HG03565 (cell line): ENCODE results near the gene P3H2.
"Not testable (repeated sequence)": the region's sequence is repeated elsewhere in the genome, so short reads cannot be mapped to it uniquely, and the experiment has no call there.

Experiments
- ATAC-seq: cut with Tn5 transposase; IDR thresholded peaks from one replicate; pipeline ENCODE4 v1.9.1; 2021; ENCODE audit warnings: mild to moderate bottlenecking, moderate library complexity; ENCODE audit not compliant: unreplicated experiment

P3H2 gene

GRCh38 chr3:190120269-190121060, at the start of gene P3H2:
P3H2 (minus strand) TSS chr3:190120897; CDS start chr3:190120731, 166 bp downstream.
- ATAC-seq: peak; percentile 63

- ATAC-seq: peak; percentile 72
These were observed 49.2 kb upstream of the P3H2 start for GRCh38 chr3:190169877-190170276.

DNA sequence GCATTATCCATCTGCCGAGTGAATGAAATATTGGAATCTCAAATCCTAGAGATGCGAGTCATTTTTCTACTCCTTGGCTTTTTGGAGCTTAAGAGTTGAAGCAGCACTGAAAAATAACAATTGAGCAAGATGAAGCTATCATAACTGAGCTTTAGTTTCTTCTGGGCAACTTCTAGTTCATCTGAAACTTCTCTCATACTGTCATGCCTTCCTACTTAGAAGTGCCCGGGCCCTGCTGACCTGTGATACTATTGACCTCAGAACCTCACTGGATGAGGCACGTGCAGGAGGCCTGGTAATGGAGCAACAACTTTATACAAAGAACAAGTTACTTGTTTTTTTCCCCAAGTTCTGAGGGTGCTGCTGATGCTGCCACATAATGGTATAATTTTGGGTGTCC, 48.5 kb upstream of the P3H2 start:
- ATAC-seq: no peak

DNA sequence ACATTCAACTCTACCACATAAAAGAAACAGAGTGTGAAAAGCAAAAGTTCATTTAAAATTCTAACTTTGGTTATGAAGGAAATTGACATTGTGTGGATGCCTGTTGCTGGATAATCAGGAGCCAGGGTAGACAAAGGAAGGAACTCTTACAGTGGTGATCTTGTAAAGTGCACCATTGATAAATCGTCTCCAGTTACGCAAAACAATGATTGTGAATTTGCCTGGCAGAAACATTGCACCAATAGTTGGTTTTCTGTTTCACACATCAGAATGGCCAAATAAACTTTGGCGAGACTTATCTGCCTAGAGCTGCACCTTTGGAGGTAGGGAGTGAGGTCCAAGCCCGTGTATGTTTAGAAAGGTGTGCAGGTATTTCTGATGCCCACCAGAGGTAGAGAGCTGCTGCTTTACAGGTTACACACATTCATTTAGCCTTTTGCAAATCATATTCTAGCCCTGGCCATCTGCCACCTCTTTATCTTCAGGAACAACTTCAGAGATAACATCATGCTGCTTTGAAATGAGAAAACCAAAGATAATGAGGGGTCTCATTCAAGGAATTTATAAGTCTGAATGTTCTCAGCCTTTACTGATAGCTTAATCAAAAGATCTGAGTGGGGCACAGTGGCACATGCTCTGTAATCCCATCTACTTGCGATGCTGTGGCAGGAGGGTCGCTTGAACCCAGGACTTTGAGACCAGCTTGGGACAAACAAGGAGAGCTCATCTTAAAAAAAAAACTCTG, 47.4 kb upstream of the P3H2 start:
- ATAC-seq: no peak

DNA sequence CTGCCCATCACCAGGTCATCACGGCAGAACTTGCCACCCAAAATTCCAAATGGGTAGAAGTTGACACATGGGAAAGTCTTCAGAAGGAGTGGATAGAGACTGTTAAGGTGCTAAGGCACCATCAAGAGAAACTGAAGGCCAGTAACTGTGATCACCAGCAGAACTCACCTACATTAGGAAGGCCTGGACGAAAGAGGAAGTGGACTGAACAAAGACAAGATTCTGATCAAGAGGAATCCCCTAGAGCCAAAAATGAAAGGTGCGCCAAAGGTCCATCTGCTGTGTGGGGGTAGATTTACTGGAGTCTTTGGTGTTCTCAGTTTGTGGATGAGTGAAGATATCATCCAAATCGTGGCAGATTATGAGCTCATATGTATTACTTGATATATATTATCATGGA, 46.3 kb upstream of the P3H2 start:
- ATAC-seq: no peak

DNA sequence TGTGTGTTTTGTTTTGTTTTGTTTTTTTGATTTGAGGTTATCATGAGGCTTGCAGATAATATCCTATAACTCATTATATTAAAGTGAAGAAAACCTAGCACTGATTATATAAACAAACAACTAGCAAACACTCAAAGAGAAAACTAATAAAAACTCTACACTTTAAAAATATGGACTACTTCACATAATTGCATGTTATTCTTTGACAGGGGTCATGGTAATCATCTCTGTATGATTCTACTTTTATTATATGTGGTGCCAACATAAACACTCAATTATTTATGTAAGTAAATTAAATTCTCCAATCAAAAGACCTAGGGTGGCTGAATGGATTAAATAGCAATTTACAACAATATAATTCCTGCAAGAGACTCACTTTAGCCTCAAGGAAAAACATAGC, 44.6 kb upstream of the P3H2 start:
- ATAC-seq: no peak

- ATAC-seq: not testable (repeated sequence)
These were observed 41.3 kb upstream of the P3H2 start for GRCh38 chr3:190162013-190162412.

GRCh38 chr3:190159902-190160435, 39.3 kb upstream of the P3H2 start:
- no peak for ATAC-seq

DNA sequence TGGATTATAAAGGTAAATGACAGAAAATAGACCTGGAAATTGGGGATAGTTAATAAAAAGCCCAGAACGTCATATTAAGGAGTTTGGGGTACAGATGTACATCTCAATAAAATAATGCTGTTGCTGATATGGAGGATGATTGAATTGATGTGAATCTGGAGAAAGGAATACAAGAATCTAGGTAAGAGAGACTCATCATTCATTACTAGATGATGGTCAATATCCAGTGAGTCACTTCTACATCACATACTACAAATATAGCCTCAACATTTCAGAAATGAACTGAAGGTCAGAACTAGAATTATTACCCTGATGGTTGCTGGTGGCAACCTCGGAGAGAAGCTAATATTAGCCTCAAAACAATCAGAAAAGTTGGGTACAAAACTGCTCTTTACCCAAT, 37.6 kb upstream of the P3H2 start:
- ATAC-seq: no peak

- no peak for ATAC-seq
These were observed 35.1 kb upstream of the P3H2 start for GRCh38 chr3:190155752-190156151.

DNA sequence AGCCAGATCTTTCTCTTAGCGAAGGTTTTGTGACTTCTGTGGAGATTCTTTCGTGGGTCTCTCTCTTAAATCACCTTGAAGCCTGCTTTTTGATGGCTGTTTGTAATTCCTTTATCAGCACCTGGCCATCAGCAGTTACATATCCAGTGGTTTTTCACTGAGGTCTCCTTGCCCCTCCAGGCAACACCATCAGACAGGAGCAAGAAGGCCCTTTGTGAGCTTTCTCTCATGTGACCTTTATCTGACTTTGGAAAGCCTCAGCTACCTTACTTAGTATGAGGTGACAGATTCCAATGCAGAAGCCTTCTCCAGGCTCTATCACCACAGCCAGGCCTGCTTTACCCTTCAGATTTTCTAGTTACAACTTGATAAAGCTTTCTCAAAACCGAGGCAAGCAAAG, 30.0 kb upstream of the P3H2 start:
- ATAC-seq: no peak

- not testable (repeated sequence) for ATAC-seq
These were observed 29.3 kb upstream of the P3H2 start for GRCh38 chr3:190149830-190150619.

DNA sequence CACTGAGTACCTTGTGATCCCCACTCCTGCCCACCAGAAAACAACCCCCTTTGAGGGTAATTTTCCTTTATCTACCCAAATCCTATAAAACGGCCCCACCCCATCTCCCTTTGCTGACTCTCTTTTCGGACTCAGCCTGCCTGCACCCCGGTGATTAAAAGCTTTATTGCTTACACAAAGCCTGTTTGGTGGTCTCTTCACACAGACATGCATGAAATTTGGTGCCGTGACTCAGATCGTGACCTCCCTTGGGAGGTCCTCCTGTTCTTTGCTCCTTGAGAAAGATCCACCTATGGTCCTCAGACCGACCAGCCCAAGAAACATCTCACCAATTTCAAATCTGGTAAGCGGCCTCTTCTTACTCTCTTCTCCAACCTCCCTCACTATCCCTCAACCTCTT, 24.1 kb upstream of the P3H2 start:
- ATAC-seq: not testable (repeated sequence)

GRCh38 chr3:190142041-190142440, 21.3 kb upstream of the P3H2 start:
- no peak for ATAC-seq

- no peak for ATAC-seq
These were observed 18.7 kb upstream of the P3H2 start for GRCh38 chr3:190139365-190139764.

GRCh38 chr3:190132371-190132770, 11.7 kb upstream of the P3H2 start:
- no peak for ATAC-seq

GRCh38 chr3:190131329-190131728, 10.6 kb upstream of the P3H2 start:
- no peak for ATAC-seq

DNA sequence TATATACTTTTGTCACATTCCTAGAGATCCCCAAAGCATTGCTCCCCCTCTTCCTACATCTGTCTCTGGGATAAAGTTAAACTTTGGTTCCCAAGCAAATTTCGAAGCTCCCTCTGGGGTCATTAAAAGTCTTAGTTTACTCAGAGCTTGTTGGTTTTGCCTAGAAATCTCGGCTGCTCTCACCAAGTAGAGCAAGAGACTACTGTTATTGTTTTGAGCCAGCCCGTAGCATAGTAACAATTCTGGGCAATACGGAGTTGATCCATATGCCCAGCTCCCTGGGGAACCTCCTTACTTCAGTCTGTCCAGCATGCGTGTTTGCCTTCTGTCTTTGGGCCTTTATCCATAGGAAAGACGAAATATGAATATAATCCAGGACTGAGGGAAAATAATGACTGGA, 10.0 kb upstream of the P3H2 start:
- ATAC-seq: no peak

DNA sequence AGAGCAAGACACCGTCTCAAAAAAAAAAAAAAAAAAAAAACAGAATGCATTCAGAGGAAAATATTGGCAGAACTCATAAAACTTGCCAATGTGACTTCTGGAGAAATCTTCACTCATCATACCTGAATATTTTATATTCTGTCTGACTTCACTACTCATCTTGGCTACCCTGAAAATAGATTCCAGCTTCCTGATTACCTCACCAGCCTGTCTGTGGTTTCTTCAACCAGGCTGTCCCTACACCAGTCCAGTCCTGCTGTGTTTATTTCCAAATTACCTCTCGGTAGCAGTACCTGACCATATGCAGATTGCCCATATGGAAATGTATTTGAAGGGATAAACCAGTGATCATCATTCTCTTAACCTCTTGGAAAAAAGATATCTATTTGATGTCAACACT, 9.3 kb upstream of the P3H2 start:
- no peak for ATAC-seq

- ATAC-seq: no peak
These were observed 7.1 kb upstream of the P3H2 start for GRCh38 chr3:190127797-190128196.

DNA sequence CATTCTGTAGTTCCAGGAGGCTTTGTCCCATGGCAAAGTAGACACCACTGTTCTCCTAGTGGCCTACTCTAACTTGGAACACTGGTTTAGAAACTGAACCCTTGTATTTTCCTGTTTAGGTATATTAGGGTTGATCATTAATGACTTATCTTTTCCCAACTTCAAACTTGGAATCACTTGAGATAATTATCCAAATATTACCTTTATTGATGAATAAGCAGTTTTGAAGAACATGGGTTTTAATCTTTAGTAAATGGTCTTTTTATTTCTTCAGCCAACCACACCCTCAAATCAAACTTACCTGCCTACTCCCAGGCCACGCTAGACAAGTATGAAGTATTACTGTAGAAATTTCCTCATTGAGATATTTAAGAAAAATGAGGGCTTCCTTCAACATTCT, 6.5 kb upstream of the P3H2 start:
- no peak for ATAC-seq
